ENCODE results near the gene DNAH10. TPM values are rescaled to one million over a fixed set of nuclear protein-coding genes. Genes with fewer than 3 reads are reported as not detected.
"Not testable (repeated sequence)": the region's sequence is repeated elsewhere in the genome, so short reads cannot be mapped to it uniquely, and the experiment has no call there.

The DNAH10 gene
- total RNA-seq, 1 donor from 2014 or later: 0.16 TPM

DNA sequence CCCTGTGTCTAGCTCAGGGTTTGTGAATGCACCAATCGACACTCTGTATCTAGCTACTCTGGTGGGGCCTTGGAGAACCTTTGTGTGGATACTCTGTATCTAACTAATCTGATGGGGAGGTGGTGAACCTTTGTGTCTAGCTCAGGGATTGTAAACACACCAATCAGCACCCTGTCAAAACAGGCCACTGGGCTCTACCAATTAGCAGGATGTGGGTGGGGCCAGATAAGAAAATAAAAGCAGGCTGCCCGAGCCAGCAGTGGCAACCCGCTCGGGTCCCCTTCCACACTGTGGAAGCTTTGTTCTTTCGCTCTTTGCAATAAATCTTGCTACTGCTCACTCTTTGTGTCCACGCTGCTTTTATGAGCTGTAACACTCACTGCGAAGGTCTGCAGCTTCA is 185.4 kb downstream of the DNAH10 start:
- Mint-ChIP-seq H3K36me3 (ENCODE audit: unreplicated experiment) (peaks cover 21% of the 10 kb centered on the region), H3K4me1 (ENCODE audit: unreplicated experiment) (peaks cover 49% of the 10 kb centered on the region)
- H3K4me3 Mint-ChIP-seq (ENCODE audit: unreplicated experiment); H3K27ac Mint-ChIP-seq (ENCODE audit: unreplicated experiment); H3K27me3 Mint-ChIP-seq (ENCODE audit: unreplicated experiment); DNase-seq (ENCODE audit: extremely low spot score, unreplicated experiment); H3K9me3 Mint-ChIP-seq (ENCODE audit: unreplicated experiment): not testable (repeated sequence)

DNA sequence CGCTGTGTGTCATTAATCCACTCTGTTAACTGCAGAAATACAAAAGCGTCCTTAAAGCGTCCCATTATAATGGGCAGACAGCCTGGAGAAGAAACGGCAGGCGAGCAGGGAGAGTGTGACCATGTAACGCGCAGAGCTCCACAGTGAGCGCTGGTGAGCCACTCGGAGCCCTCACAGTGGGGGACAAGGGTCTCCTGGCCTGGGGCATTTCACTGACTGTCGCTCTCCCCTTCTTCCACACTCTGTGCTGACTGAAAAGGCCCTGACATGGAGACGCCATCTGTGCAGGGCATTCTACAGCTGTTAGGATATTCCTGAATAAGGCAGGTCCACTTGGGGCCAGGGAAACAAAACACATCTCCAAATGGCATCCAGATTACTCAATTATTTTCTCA is 186.3 kb downstream of the DNAH10 start:
- no peak for DNase-seq (ENCODE audit: extremely low spot score, unreplicated experiment)
- no peak overlapping the region for H3K4me3 Mint-ChIP-seq (ENCODE audit: unreplicated experiment)
- H3K36me3 Mint-ChIP-seq (ENCODE audit: unreplicated experiment): peaks cover 21% of the 10 kb centered on the region
- no peaks in the 10 kb centered on the region for H3K27me3 Mint-ChIP-seq (ENCODE audit: unreplicated experiment)
- peaks cover 45% of the 10 kb centered on the region for H3K4me1 Mint-ChIP-seq (ENCODE audit: unreplicated experiment)
- H3K27ac Mint-ChIP-seq (ENCODE audit: unreplicated experiment): peak overlapping the region; percentile 9
- TF ChIP-seq, protein P1, sequence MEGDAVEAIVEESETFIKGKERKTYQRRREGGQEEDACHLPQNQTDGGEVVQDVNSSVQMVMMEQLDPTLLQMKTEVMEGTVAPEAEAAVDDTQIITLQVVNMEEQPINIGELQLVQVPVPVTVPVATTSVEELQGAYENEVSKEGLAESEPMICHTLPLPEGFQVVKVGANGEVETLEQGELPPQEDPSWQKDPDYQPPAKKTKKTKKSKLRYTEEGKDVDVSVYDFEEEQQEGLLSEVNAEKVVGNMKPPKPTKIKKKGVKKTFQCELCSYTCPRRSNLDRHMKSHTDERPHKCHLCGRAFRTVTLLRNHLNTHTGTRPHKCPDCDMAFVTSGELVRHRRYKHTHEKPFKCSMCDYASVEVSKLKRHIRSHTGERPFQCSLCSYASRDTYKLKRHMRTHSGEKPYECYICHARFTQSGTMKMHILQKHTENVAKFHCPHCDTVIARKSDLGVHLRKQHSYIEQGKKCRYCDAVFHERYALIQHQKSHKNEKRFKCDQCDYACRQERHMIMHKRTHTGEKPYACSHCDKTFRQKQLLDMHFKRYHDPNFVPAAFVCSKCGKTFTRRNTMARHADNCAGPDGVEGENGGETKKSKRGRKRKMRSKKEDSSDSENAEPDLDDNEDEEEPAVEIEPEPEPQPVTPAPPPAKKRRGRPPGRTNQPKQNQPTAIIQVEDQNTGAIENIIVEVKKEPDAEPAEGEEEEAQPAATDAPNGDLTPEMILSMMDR (IDR thresholded peaks at IDR 0.05): no peak
- no peaks in the 10 kb centered on the region for H3K9me3 Mint-ChIP-seq (ENCODE audit: unreplicated experiment)

DNA sequence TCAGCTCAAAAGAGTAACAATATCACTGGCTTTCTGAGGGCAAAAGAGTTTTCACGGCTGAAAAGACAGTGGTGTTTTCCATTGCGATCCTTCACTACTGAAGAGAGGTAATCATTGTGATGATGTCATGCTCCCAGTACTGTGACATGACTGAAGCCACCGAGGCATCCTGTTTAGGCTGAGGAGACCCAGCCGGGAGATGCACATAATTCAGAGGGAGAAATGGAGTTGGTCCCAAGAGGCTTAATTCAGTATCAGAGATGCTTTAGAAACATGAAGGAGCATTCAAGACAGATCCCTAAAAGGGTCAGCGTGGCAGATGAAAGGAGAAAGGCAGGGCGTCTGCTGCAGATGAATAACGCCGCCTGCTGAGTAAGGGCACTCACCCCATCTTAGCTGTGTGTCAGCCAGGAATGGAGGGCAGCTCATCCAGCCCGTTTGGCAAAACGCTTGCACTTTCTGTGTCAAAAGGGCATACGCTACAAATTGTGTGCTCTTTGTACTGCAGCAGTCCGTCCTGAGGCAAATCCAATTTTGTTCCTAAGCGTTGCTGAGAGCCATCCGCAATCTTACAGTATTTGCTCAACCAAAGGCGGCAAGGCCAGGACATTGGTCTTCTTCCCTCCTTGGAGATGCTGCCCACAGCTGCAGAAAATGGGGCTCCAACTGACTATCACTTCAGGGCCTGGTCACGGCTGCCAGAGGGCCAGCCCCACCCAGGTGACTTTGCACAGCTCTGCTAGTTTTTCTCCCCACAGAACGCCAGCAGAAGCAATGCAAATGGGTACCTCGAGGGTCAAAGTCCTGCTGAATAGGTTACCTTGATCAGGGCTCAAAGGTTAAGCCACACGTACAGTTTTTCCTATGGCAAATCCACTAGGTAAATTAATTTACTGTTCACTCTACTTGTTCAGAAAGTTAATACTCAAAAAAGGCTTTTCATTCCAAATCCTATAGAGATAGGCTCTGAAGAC is 187.0 kb downstream of the DNAH10 start:
- no peaks in the 10 kb centered on the region for H3K9me3 Mint-ChIP-seq (ENCODE audit: unreplicated experiment)
- peak; percentile 70 for DNase-seq (ENCODE audit: extremely low spot score, unreplicated experiment)
- H3K4me3 Mint-ChIP-seq (ENCODE audit: unreplicated experiment): no peak overlapping the region
- H3K36me3 Mint-ChIP-seq (ENCODE audit: unreplicated experiment): peaks cover 21% of the 10 kb centered on the region
- TF ChIP-seq, protein P1 (IDR thresholded peaks at IDR 0.05): no peak
- peaks cover 40% of the 10 kb centered on the region for H3K4me1 Mint-ChIP-seq (ENCODE audit: unreplicated experiment)
- H3K27me3 Mint-ChIP-seq (ENCODE audit: unreplicated experiment): no peaks in the 10 kb centered on the region
- peak overlapping the region; percentile 9 for H3K27ac Mint-ChIP-seq (ENCODE audit: unreplicated experiment)

DNA sequence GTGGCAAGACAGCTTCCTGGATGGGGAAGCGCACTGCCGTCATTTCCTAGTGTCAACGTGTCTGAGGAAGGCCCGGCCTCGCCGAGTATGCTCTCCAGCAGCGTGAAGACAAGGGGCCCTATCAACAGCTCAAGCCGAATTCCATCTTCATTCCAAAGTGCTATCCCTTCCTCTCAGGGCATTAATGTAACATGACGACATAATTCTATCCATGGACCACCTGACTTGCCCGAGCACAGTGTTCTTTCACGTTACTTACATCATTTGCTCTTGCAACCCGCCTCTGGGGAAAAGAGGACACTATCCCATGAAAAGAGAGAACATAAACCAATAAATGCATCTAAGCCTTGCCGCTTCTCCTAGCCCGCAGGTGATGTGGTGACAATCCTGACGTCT is 187.7 kb downstream of the DNAH10 start:
- Mint-ChIP-seq H3K27me3 (ENCODE audit: unreplicated experiment) (no peaks in the 10 kb centered on the region), H3K36me3 (ENCODE audit: unreplicated experiment) (peaks cover 17% of the 10 kb centered on the region), H3K27ac (ENCODE audit: unreplicated experiment) (no peak overlapping the region), H3K4me1 (ENCODE audit: unreplicated experiment) (peaks cover 35% of the 10 kb centered on the region), H3K9me3 (ENCODE audit: unreplicated experiment) (no peaks in the 10 kb centered on the region), H3K4me3 (ENCODE audit: unreplicated experiment) (no peak overlapping the region)
- TF ChIP-seq, protein P1 (IDR thresholded peaks at IDR 0.05): no peak
- no peak for DNase-seq (ENCODE audit: extremely low spot score, unreplicated experiment)

DNA sequence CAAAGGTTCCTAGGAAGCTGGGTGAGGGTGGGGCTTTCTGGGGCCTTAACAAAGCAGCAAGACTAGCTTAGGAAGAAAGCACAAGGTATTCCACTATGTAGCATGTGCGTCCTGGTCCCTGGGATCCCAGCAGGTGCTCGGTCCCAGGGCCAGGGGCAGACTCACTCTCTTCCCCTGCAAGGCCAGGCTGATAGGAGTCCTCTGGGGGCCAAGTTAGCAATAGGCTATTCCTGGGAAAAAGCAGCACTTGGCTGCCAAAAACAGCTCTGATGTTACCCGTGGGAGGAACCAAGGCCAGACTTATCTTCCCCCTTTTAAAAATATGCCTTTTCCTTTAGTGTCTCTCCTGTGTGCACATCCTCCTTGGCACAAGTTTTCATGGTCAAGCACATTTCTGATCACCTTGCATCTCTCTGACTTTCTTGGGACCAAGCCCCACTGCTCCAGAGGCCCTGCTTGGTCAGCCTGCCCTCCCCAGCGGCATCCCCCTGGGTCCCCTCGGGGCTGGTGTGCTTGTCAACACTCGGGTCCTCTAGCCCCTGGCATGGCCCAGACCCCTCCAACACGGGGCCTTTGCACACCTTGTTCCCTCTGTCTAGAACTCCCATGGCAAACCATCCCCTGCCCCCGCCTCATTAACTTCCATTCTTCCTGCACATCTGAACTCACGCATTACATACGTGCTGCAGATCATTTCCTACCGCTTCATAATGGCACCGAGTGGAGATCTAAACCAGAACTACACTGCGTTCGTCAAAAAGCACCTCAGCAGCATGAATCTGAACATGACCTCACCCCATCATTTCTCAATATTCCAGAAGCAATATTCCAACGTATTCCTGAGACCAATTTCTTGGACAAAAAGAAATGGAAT is 188.6 kb downstream of the DNAH10 start:
- Mint-ChIP-seq H3K9me3 (ENCODE audit: unreplicated experiment) (no peaks in the 10 kb centered on the region), H3K36me3 (ENCODE audit: unreplicated experiment) (peaks cover 16% of the 10 kb centered on the region), H3K4me1 (ENCODE audit: unreplicated experiment) (peaks cover 34% of the 10 kb centered on the region), H3K4me3 (ENCODE audit: unreplicated experiment) (no peak overlapping the region), H3K27me3 (ENCODE audit: unreplicated experiment) (no peaks in the 10 kb centered on the region), H3K27ac (ENCODE audit: unreplicated experiment) (no peak overlapping the region)
- TF ChIP-seq, protein P1 (IDR thresholded peaks at IDR 0.05): no peak
- no peak for DNase-seq (ENCODE audit: extremely low spot score, unreplicated experiment)

Measured in osteocyte (in vitro differentiated cells).